H1 (cell line): ENCODE results near the gene NFATC1. TPM values are rescaled to one million over a fixed set of nuclear protein-coding genes. Genes with fewer than 3 reads are reported as not detected.
"Not testable (repeated sequence)": the region's sequence is repeated elsewhere in the genome, so short reads cannot be mapped to it uniquely, and the experiment has no call there.

ENCODE experiments used
- CTCF ChIA-PET: fragments of 300-600 bp; sonication (Branson Sonifier 250); formaldehyde crosslinking; loops from one replicate; lab custom pipeline; 2021; ENCODE audit not compliant: partially characterized antibody; lab: Charles Lee
- POLR2A ChIA-PET: fragments of 300-600 bp; sonication (Branson Sonifier 250); formaldehyde crosslinking; loops from one replicate; lab custom pipeline; 2021; ENCODE audit warnings: inconsistent platforms; ENCODE audit not compliant: partially characterized antibody; lab: Charles Lee
- DNase-seq, 2 experiments: peaks; one replicate each; pipeline versions ENCODE4 v3.0.0 to v3.0.0-alpha.2; 2010 to 2022; ENCODE audit warnings: low spot score in 2 of 2, low read depth in 1 of 2, mixed read lengths in 1 of 2
- FAIRE-seq: peaks from 2 replicates; lab custom pipeline; 2011; peaks lifted over from hg19 to GRCh38; lab: Jason Lieb, UNC
- H2AFZ ChIP-seq: 2 replicates; pipeline ENCODE4 v1.8.1; 2012; ENCODE audit warnings: low read length, inconsistent platforms
- H2AK5ac ChIP-seq: 2 replicates; pipeline ENCODE4 v1.6.1; 2013; ENCODE audit warnings: low read depth, low read length
- H2BK120ac ChIP-seq: replicated peaks from 2 replicates; pipeline ENCODE3; 2013; ENCODE audit warnings: low read depth, low read length, inconsistent platforms
- H2BK12ac ChIP-seq: 2 replicates; pipeline ENCODE4 v1.6.1; 2013; ENCODE audit warnings: low read depth, low read length
- H2BK15ac ChIP-seq: 2 replicates; pipeline ENCODE4 v1.6.1; 2013; ENCODE audit warnings: low read length
- H2BK20ac ChIP-seq: 2 replicates; pipeline ENCODE4 v1.6.1; 2013; ENCODE audit warnings: low read length
- H2BK5ac ChIP-seq: 2 replicates; pipeline ENCODE4 v1.6.1; 2013; ENCODE audit warnings: low read depth, low read length
- H3K14ac ChIP-seq: 2 replicates; pipeline ENCODE4 v1.6.1; 2013; ENCODE audit warnings: inconsistent platforms; ENCODE audit not compliant: insufficient read length
- H3K18ac ChIP-seq: 2 replicates; pipeline ENCODE4 v1.6.1; 2013; ENCODE audit warnings: low read length; ENCODE audit errors: extremely low read depth
- H3K23ac ChIP-seq: 2 replicates; pipeline ENCODE4 v1.6.1; 2013; ENCODE audit warnings: inconsistent platforms; ENCODE audit not compliant: insufficient read length
- H3K23me2 ChIP-seq: 2 replicates; pipeline ENCODE4 v1.6.1; 2013; ENCODE audit warnings: low read depth, low read length
- H3K27ac ChIP-seq: 2 replicates; pipeline ENCODE4 v1.6.1; 2011; ENCODE audit warnings: low read depth, low read length, inconsistent platforms
- H3K27me3 ChIP-seq, 4 experiments: replicated peaks in 1 of 4; 1 replicate in 1 of 4; 2 replicates in 3 of 4; pipeline versions ENCODE4 v1.6.1 to v1.8.1; 2011 to 2013; ENCODE audit warnings: low read length in 3 of 4, mild to moderate bottlenecking in 3 of 4, inconsistent platforms in 2 of 4, mixed read lengths in 2 of 4, moderate library complexity in 1 of 4; ENCODE audit not compliant: control insufficient read depth in 3 of 4, insufficient read depth in 3 of 4; ENCODE audit errors: extremely low read depth in 1 of 4
- H3K36me3 ChIP-seq, 4 experiments: 2 replicates each; pipeline versions ENCODE4 v1.6.1 to v1.8.1; 2011 to 2013; ENCODE audit warnings: mild to moderate bottlenecking in 4 of 4, low read length in 3 of 4, moderate library complexity in 2 of 4, control low read depth in 1 of 4, inconsistent platforms in 1 of 4; ENCODE audit not compliant: insufficient read depth in 4 of 4, control insufficient read depth in 2 of 4
- H3K4ac ChIP-seq: replicated peaks from 2 replicates; pipeline ENCODE3; 2013; ENCODE audit warnings: low read length, low read depth, mixed read lengths, inconsistent platforms; ENCODE audit not compliant: insufficient read length
- H3K4me1 ChIP-seq, 4 experiments: replicated peaks in 1 of 4; 1 replicate in 1 of 4; 2 replicates in 3 of 4; pipeline versions ENCODE4 v1.6.1 to v1.8.1; 2011 to 2013; ENCODE audit warnings: low read length in 3 of 4, inconsistent platforms in 2 of 4, mixed read lengths in 1 of 4; ENCODE audit not compliant: insufficient read depth in 4 of 4, control insufficient read depth in 3 of 4
- H3K4me2 ChIP-seq, 2 experiments: 2 replicates each; pipeline versions ENCODE4 v1.6.1 to v1.8.1; 2011 to 2013; ENCODE audit warnings: low read depth in 2 of 2, low read length in 2 of 2, control low read depth in 1 of 2, inconsistent platforms in 1 of 2, mild to moderate bottlenecking in 1 of 2; ENCODE audit not compliant: insufficient read depth in 1 of 2
- H3K4me3 ChIP-seq, 4 experiments: fragments of 200-600, 300-600 bp in 1 of 4; sonication (generic), shearing (Covaris generic), sonication (Bioruptor Twin) in 1 of 4; 2 replicates each; pipeline versions ENCODE4 v1.5.1 to v1.8.1; 2011 to 2016; ENCODE audit warnings: low read length in 4 of 4, low read depth in 3 of 4, control low read depth in 2 of 4, inconsistent platforms in 2 of 4, mild to moderate bottlenecking in 2 of 4, mixed read lengths in 1 of 4, moderate library complexity in 1 of 4; ENCODE audit not compliant: insufficient read depth in 2 of 4; ENCODE audit errors: extremely low read depth in 1 of 4
- H3K56ac ChIP-seq: replicated peaks from 2 replicates; pipeline ENCODE3; 2013; ENCODE audit warnings: low read depth, mild to moderate bottlenecking, mixed read lengths, low read length, inconsistent platforms; ENCODE audit not compliant: insufficient read length
- H3K79me1 ChIP-seq: 2 replicates; pipeline ENCODE4 v1.6.1; 2013; ENCODE audit warnings: low read depth, low read length, control low read depth
- H3K79me2 ChIP-seq, 2 experiments: 2 replicates each; pipeline versions ENCODE4 v1.6.1 to v1.8.1; 2012 to 2013; ENCODE audit warnings: low read length in 2 of 2, mild to moderate bottlenecking in 2 of 2, inconsistent platforms in 1 of 2; ENCODE audit not compliant: insufficient read depth in 2 of 2, control insufficient read depth in 1 of 2
- H3K9ac ChIP-seq, 4 experiments: replicated peaks in 1 of 4; 1 replicate in 1 of 4; 2 replicates in 3 of 4; pipeline versions ENCODE4 v1.6.1 to v1.8.1; 2011 to 2013; ENCODE audit warnings: low read depth in 3 of 4, low read length in 3 of 4, control low read depth in 2 of 4, mild to moderate bottlenecking in 2 of 4, moderate library complexity in 2 of 4, inconsistent platforms in 1 of 4; ENCODE audit errors: extremely low read depth in 1 of 4
- H3K9me3 ChIP-seq, 2 experiments: 2 replicates each; pipeline versions ENCODE4 v1.6.1 to v1.8.1; 2012 to 2013; ENCODE audit warnings: mild to moderate bottlenecking in 2 of 2, moderate library complexity in 2 of 2, control low read depth in 1 of 2, inconsistent platforms in 1 of 2, low read depth in 1 of 2, low read length in 1 of 2, mixed read lengths in 1 of 2; ENCODE audit not compliant: insufficient read depth in 2 of 2
- H4K20me1 ChIP-seq, 2 experiments: replicated peaks in 1 of 2; 2 replicates each; pipeline versions ENCODE3 to v1.8.1; 2011 to 2013; ENCODE audit warnings: inconsistent platforms in 2 of 2, low read length in 2 of 2, mild to moderate bottlenecking in 1 of 2; ENCODE audit not compliant: insufficient read depth in 2 of 2, control insufficient read depth in 1 of 2
- H4K5ac ChIP-seq: 2 replicates; pipeline ENCODE4 v1.6.1; 2013; ENCODE audit warnings: low read length, low read depth, mixed read lengths, inconsistent platforms; ENCODE audit not compliant: insufficient read length
- H4K8ac ChIP-seq: 2 replicates; pipeline ENCODE4 v1.8.0; 2013; ENCODE audit warnings: mild to moderate bottlenecking, moderate library complexity, low read length, inconsistent platforms; ENCODE audit not compliant: insufficient read depth; ENCODE audit errors: extremely low read depth
- H4K91ac ChIP-seq: replicated peaks from 2 replicates; pipeline ENCODE3; 2013; ENCODE audit warnings: low read length, mixed read lengths, inconsistent platforms; ENCODE audit not compliant: insufficient read length
- WGBS, 2 experiments: shearing (Covaris generic) in 1 of 2; methylation state at CpG; one replicate each; pipeline versions ENCODE4 v1.1.6 to v1.1.7; 2013 to 2015; ENCODE audit warnings: low lambda C conversion rate in 2 of 2, mixed read lengths in 2 of 2, inconsistent platforms in 1 of 2, low coverage in 1 of 2, missing lambda C conversion rate in 1 of 2; ENCODE audit not compliant: insufficient replicate concordance in 2 of 2, insufficient coverage in 1 of 2, insufficient read length in 1 of 2; ENCODE audit errors: extremely low coverage in 1 of 2, missing lambda C conversion rate in 1 of 2; 5-methylcytosine and 5-hydroxymethylcytosine counted together
- polyA plus RNA-seq, 7 experiments: library from polyadenylated mRNA; depleted of rRNA in 3 of 7; stranded (reverse) in 5 of 7; unstranded in 2 of 7; fragments of >200 nt in 5 of 7; fragments of 200-250 nt in 2 of 7; gene quantifications; 1 replicate in 5 of 7; 2 replicates in 1 of 7; 4 replicates in 1 of 7; pipeline versions ENCODE4 v1.2.1 to v1.2.3, GENCODE V29; 2011 to 2013; ENCODE audit warnings: missing spikeins in 2 of 7, mixed read lengths in 2 of 7
- total RNA-seq: library from RNA; stranded (reverse); fragmentation: NEBNext Ultra II Directional; extraction: Animal tissue kit (Norgen Biotek cat#: 25700); gene quantifications from 2 replicates; pipeline ENCODE4 v1.2.1, GENCODE V29; 2021

NFATC1 gene
- total and polyA plus RNA-seq, 2 of the 8 experiments (the other 6 are each of a cell fraction or from before 2014, with no cell fraction given): 2.0 to 6.6 TPM

DNA sequence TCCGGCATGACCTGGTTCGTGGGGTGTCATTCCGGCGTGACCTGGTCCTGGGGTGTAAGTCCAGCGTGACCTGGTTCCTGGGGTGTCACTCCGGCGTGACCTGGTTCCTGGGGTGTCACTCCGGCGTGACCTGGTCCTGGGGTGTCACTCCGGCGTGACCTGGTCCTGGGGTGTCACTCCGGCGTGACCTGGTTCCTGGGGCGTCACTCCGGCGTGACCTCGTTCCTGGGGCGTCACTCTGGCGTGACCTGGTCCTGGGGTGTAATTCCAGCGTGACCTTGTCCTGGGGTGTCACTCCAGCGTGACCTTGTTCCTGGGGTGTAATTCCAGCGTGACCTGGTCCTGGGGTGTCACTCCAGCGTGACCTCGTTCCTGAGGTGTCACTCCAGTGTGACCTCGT lies 87.7 kb downstream of the NFATC1 start:
- H3K4me3 ChIP-seq, H3K23ac ChIP-seq, POLR2A ChIA-PET, H2AK5ac ChIP-seq, H2BK12ac ChIP-seq, H3K56ac ChIP-seq, H4K91ac ChIP-seq, H2BK120ac ChIP-seq, H4K20me1 ChIP-seq, H3K23me2 ChIP-seq, H3K79me2 ChIP-seq, H3K27me3 ChIP-seq, H4K5ac ChIP-seq, H4K8ac ChIP-seq, H3K79me1 ChIP-seq, H3K9ac ChIP-seq, H3K18ac ChIP-seq, DNase-seq, H3K27ac ChIP-seq, CTCF ChIA-PET, H2BK15ac ChIP-seq, H3K4ac ChIP-seq, H3K36me3 ChIP-seq, H3K4me1 ChIP-seq, H3K14ac ChIP-seq, H2AFZ ChIP-seq, H2BK20ac ChIP-seq, H2BK5ac ChIP-seq, H3K4me2 ChIP-seq, FAIRE-seq, H3K9me3 ChIP-seq: not testable (repeated sequence)
- WGBS, 2 experiments: 87% methylated on average over 20 of the region's 25 CpGs; no CpG with 5 or more reads in 1 of the 2 experiments
